DND-41 (cell line): ENCODE results near the gene TSHZ3.

Source experiments
- ATAC-seq: fragments of 200-7000 bp; cut with Tn5 transposase; 3 replicates; pipeline ENCODE4 v1.9.1; 2021; ENCODE audit warnings: low read depth; ENCODE audit not compliant: insufficient read depth
- DNase-seq: peaks from one replicate; pipeline ENCODE4 v3.0.0-alpha.2; 2020
- H2AFZ ChIP-seq: 2 replicates; pipeline ENCODE4 v1.6.0; 2012; ENCODE audit warnings: low read depth, low read length
- H3K27ac ChIP-seq: 2 replicates; pipeline ENCODE4 v1.5.1; 2012; ENCODE audit warnings: low read length, inconsistent platforms
- H3K27me3 ChIP-seq: fragments of 200-600 bp; sonication (generic); 2 replicates; pipeline ENCODE4 v1.6.0; 2012; ENCODE audit warnings: low read length, mild to moderate bottlenecking, inconsistent platforms; ENCODE audit not compliant: insufficient read depth, poor library complexity
- H3K36me3 ChIP-seq: 2 replicates; pipeline ENCODE4 v1.5.1; 2012; ENCODE audit warnings: low read length, inconsistent platforms; ENCODE audit not compliant: insufficient read depth
- H3K4me1 ChIP-seq: 2 replicates; pipeline ENCODE4 v1.5.1; 2012; ENCODE audit warnings: mild to moderate bottlenecking, low read length; ENCODE audit not compliant: insufficient read depth
- H3K4me2 ChIP-seq: 2 replicates; pipeline ENCODE4 v1.6.0; 2012; ENCODE audit warnings: mild to moderate bottlenecking, moderate library complexity, low read length, inconsistent platforms; ENCODE audit not compliant: insufficient read depth
- H3K4me3 ChIP-seq, 2 experiments: fragments of 200-600 bp in 1 of 2; shearing (Covaris generic) in 1 of 2; 2 replicates each; pipeline ENCODE4 v1.5.1; 2012 to 2016; ENCODE audit warnings: inconsistent platforms in 2 of 2, low read length in 2 of 2, mild to moderate bottlenecking in 2 of 2, low read depth in 1 of 2, moderate library complexity in 1 of 2
- H3K79me2 ChIP-seq: 2 replicates; pipeline ENCODE4 v1.6.0; 2012; ENCODE audit warnings: low read length, inconsistent platforms; ENCODE audit not compliant: insufficient read depth
- H3K9ac ChIP-seq: 2 replicates; pipeline ENCODE4 v1.6.0; 2012; ENCODE audit warnings: low read depth, mild to moderate bottlenecking, inconsistent platforms, low read length, moderate library complexity
- H3K9me3 ChIP-seq: 2 replicates; pipeline ENCODE4 v1.5.1; 2012; ENCODE audit warnings: low read length, moderate library complexity, mild to moderate bottlenecking, inconsistent platforms; ENCODE audit not compliant: insufficient read depth, severe bottlenecking
- H4K20me1 ChIP-seq: 2 replicates; pipeline ENCODE4 v1.6.0; 2012; ENCODE audit warnings: low read length; ENCODE audit not compliant: insufficient read depth
- CTCF ChIP-seq: IDR thresholded peaks from 2 replicates; pipeline ENCODE4 v1.5.1; 2012; ENCODE audit warnings: borderline replicate concordance, low read length, moderate library complexity, mild to moderate bottlenecking; ENCODE audit not compliant: poor library complexity, severe bottlenecking; ENCODE audit errors: extremely low read depth
- EZH2 ChIP-seq: IDR thresholded peaks from 3 replicates; pipeline ENCODE4 v1.6.1; 2012; ENCODE audit warnings: borderline replicate concordance, low read depth, mild to moderate bottlenecking, moderate library complexity, low read length, inconsistent platforms; ENCODE audit not compliant: severe bottlenecking

TSHZ3 gene

GRCh38 chr19:31280287-31281006 is 68.8 kb downstream of the TSHZ3 start:
- no peaks in the 10 kb centered on the region for H3K27me3 ChIP-seq
- H3K4me3 ChIP-seq, result no peak overlapping the region
- TF ChIP-seq CTCF, result no peak
- no peak for TF ChIP-seq EZH2
- H3K27ac ChIP-seq, result no peak overlapping the region
- DNase-seq, result no peak
- H4K20me1 ChIP-seq, result peaks cover 3% of the 10 kb centered on the region; the same call in 1 of the 2 replicates
- 0 out of 2 replicates have a peak, but pooled peaks cover 5% of the 10 kb centered on the region for H3K79me2 ChIP-seq
- no peak overlapping the region for H3K4me2 ChIP-seq
- no peak overlapping the region for H3K9ac ChIP-seq
- peaks cover 21% of the 10 kb centered on the region for H3K36me3 ChIP-seq
- no peak overlapping the region for H2AFZ ChIP-seq
- no peaks in the 10 kb centered on the region for H3K9me3 ChIP-seq
- H3K4me1 ChIP-seq, result peaks cover 3% of the 10 kb centered on the region; the same call in 1 of the 2 replicates
- ATAC-seq, result no peak

GRCh38 chr19:31279436-31279765 is 69.8 kb downstream of the TSHZ3 start:
- H3K79me2 ChIP-seq, result no peaks in the 10 kb centered on the region
- DNase-seq (no peak), ATAC-seq (no peak)
- TF ChIP-seq CTCF, result no peak
- no peak for TF ChIP-seq EZH2
- H4K20me1 ChIP-seq, result peaks cover 3% of the 10 kb centered on the region; the same call in 1 of the 2 replicates
- no peaks in the 10 kb centered on the region for H3K4me1 ChIP-seq
- H3K36me3 ChIP-seq, result peaks cover 21% of the 10 kb centered on the region
- H3K9me3 ChIP-seq, result no peaks in the 10 kb centered on the region
- H3K27ac ChIP-seq, result no peak overlapping the region
- H3K4me3 ChIP-seq, result no peak overlapping the region
- H2AFZ ChIP-seq, result no peak overlapping the region
- H3K9ac ChIP-seq, result no peak overlapping the region
- H3K4me2 ChIP-seq, result no peak overlapping the region
- H3K27me3 ChIP-seq, result no peaks in the 10 kb centered on the region

GRCh38 chr19:31278555-31279435 is 70.4 kb downstream of the TSHZ3 start:
- no peak overlapping the region for H3K4me3 ChIP-seq
- H3K4me2 ChIP-seq, result no peak overlapping the region
- no peak overlapping the region for H3K27ac ChIP-seq
- no peak overlapping the region for H2AFZ ChIP-seq
- ATAC-seq (no peak), DNase-seq (no peak)
- no peaks in the 10 kb centered on the region for H3K79me2 ChIP-seq
- H3K9me3 ChIP-seq, result no peaks in the 10 kb centered on the region
- peaks cover 21% of the 10 kb centered on the region for H3K36me3 ChIP-seq
- no peak overlapping the region for H3K9ac ChIP-seq
- no peaks in the 10 kb centered on the region for H3K27me3 ChIP-seq
- H4K20me1 ChIP-seq, result peaks cover 3% of the 10 kb centered on the region; the same call in 1 of the 2 replicates
- no peaks in the 10 kb centered on the region for H3K4me1 ChIP-seq
- no peak for TF ChIP-seq EZH2
- TF ChIP-seq CTCF, result no peak
